Aorta (tissue), 5 donors: ENCODE results near the gene CRAMP1. TPM values are rescaled to one million over a fixed set of nuclear protein-coding genes. Genes with fewer than 3 reads are reported as not detected.
A peak's percentile ranks its signal among the peaks of the same experiment; 100 is the strongest.

ENCODE experiments used
- ATAC-seq: fragments of 200-7000 bp; cut with Tn5 transposase; one replicate; pipeline ENCODE4 v1.9.1; 2022; ENCODE audit warnings: moderate library complexity; ENCODE audit not compliant: low FRiP score
- DNase-seq, 2 donors: peaks; one replicate each; pipeline ENCODE4 v3.0.0-alpha.2; 2020
- H3K27ac ChIP-seq, 2 donors: one replicate each; pipeline ENCODE4 v1.5.1; 2013; ENCODE audit warnings: low read length in 2 of 2, mild to moderate bottlenecking in 2 of 2, moderate library complexity in 2 of 2, control low read depth in 1 of 2, inconsistent platforms in 1 of 2, low read depth in 1 of 2
- H3K27me3 ChIP-seq, 2 donors: one replicate each; pipeline ENCODE4 v1.6.1; 2013; ENCODE audit warnings: control low read depth in 1 of 2, low read length in 1 of 2, mild to moderate bottlenecking in 1 of 2, moderate library complexity in 1 of 2; ENCODE audit not compliant: insufficient read depth in 2 of 2, control insufficient read depth in 1 of 2
- H3K36me3 ChIP-seq, 2 donors: one replicate each; pipeline ENCODE4 v1.6.1; 2013; ENCODE audit warnings: control low read depth in 1 of 2, low read length in 1 of 2, mild to moderate bottlenecking in 1 of 2; ENCODE audit not compliant: insufficient read depth in 2 of 2, control insufficient read depth in 1 of 2
- H3K4me1 ChIP-seq, 2 donors: one replicate each; pipeline ENCODE4 v1.6.1; 2013; ENCODE audit warnings: low read length in 2 of 2, control low read depth in 1 of 2, mild to moderate bottlenecking in 1 of 2, moderate library complexity in 1 of 2; ENCODE audit not compliant: insufficient read depth in 2 of 2, control insufficient read depth in 1 of 2
- H3K4me3 ChIP-seq, 2 donors: one replicate each; pipeline ENCODE4 v1.5.1; 2013; ENCODE audit warnings: low read length in 2 of 2, control low read depth in 1 of 2, mild to moderate bottlenecking in 1 of 2
- H3K9me3 ChIP-seq: one replicate; pipeline ENCODE4 v1.6.1; 2013; ENCODE audit warnings: mild to moderate bottlenecking, low read length; ENCODE audit not compliant: control insufficient read depth
- WGBS, 2 donors: extraction: QIAGEN DNeasy Blood & Tissue Kit; methylation state at CpG; one replicate each; pipeline ENCODE4 v1.1.7; 2013; 5-methylcytosine and 5-hydroxymethylcytosine counted together
- intact Hi-C, 2 donors: fragments of 100-400 bp; cut with DNase I; formaldehyde crosslinking; loops; one replicate each; pipeline versions ENCODE4 v1.14.2 to v1.15.0; 2022
- polyA plus RNA-seq, 2 donors: library from polyadenylated mRNA; stranded (reverse); fragments of 200-250 nt; gene quantifications; one replicate each; pipeline ENCODE4 v1.2.3, GENCODE V29; 2013
- total RNA-seq, 2 donors: library from RNA; stranded (reverse); fragmentation: NEBNext Ultra II Directional; extraction: Animal tissue kit (Norgen Biotek cat#: 25700); gene quantifications; one replicate each; pipeline ENCODE4 v1.2.1, GENCODE V29; 2021
- donor health status: healthy with polysubstance abuse.
- donor health status: Bipolar disorder and iron deficiency.
- donor health status: DM: no; HTN: no; CAD: no.
- donor health status: DM: no; HTN: no; CAD: no.
- donor health status: DM: yes; HTN: yes; CAD: no.

The CRAMP1 gene
- total and polyA plus RNA-seq, 4 donors = 2.3 to 24.2 (median 14.4) TPM

DNA sequence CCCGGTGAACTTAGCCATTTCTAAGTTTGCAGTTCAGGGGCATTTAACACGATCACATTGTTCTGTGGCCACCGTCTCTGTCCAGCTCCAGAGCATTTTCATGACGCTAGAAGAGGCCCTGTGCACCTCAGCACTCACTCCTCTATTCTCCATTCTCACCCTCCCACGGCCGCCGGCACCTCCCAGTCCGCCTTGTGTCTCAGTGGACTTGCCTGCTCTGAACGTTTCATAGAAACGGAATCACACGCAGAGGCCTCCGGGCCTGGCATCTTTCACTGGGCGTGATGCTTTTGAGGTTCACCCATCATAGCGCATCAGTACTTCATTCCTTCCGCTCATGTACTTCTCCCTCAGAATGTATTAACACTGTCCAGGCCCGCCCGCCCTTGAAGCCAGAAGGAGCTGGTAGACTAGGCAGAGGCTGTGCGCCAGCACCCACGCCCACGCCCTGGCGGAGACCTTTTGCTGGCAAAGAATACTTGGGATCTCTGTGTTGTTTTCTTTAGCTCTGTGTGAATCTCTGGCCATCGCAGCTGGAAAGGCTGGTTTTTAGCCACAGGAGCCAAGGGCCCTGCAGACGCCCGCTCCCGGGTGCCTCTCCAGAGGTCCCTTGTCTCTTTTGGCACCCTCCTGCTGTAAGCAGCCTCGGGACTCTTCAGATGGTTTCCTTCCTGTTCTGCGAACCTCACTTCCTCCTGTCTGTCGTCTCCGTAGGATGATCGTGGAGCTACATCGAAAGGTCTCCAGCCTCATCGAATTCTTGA lies 42.5 kb downstream of the CRAMP1 start:
- 57 to 59% methylated on average over 32 of the region's 32 CpGs for WGBS, 2 donors
- intact Hi-C loops = no loop called here
- Histone ChIP-seq H3K27me3 (no peaks in the 10 kb centered on the region), H3K4me1 (no peaks in the 10 kb centered on the region), H3K27ac (no peak overlapping the region), H3K36me3 (peaks cover 0 to 11% of the 10 kb centered on the region in 2 donors), H3K4me3 (no peak overlapping the region), H3K9me3 (no peaks in the 10 kb centered on the region)
- ATAC-seq = no peak
- no peak for DNase-seq

DNA sequence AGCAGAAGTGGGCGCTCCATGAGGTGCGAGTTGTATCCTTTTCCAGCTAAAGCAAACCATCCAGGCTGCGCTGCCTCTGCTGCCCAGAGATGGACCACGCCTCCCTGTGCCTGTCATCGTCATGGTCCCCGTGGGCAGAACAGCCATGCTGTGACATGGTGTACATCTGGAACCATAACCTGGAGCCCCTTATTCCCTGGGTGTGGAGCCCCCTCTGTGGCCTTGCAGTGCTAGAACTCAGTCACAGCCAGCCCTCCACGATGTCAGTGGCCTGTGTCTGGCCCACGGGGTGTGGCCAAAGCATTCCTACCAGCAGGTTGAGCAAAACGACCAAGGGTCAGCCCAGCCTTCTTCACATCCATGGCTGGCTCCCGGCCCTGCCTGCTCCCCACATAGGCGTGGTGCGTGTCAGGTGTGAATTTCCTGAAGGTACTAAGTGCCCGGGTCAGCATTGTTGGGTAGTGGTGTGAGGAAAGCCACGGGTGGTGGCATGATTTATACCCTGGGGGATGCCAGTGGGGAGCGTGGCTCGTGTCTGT lies 43.2 kb downstream of the CRAMP1 start:
- DNase-seq (no peak), ATAC-seq (no peak)
- H3K27me3 ChIP-seq = no peaks in the 10 kb centered on the region
- intact Hi-C loops = no loop called here
- no peak overlapping the region for H3K27ac ChIP-seq
- H3K36me3 ChIP-seq = peaks cover 0 to 13% of the 10 kb centered on the region in 2 donors
- no peaks in the 10 kb centered on the region for H3K4me1 ChIP-seq
- H3K9me3 ChIP-seq = no peaks in the 10 kb centered on the region
- no peak overlapping the region for H3K4me3 ChIP-seq
- WGBS, 2 donors = 80 to 82% methylated on average over 16 of the region's 16 CpGs

DNA sequence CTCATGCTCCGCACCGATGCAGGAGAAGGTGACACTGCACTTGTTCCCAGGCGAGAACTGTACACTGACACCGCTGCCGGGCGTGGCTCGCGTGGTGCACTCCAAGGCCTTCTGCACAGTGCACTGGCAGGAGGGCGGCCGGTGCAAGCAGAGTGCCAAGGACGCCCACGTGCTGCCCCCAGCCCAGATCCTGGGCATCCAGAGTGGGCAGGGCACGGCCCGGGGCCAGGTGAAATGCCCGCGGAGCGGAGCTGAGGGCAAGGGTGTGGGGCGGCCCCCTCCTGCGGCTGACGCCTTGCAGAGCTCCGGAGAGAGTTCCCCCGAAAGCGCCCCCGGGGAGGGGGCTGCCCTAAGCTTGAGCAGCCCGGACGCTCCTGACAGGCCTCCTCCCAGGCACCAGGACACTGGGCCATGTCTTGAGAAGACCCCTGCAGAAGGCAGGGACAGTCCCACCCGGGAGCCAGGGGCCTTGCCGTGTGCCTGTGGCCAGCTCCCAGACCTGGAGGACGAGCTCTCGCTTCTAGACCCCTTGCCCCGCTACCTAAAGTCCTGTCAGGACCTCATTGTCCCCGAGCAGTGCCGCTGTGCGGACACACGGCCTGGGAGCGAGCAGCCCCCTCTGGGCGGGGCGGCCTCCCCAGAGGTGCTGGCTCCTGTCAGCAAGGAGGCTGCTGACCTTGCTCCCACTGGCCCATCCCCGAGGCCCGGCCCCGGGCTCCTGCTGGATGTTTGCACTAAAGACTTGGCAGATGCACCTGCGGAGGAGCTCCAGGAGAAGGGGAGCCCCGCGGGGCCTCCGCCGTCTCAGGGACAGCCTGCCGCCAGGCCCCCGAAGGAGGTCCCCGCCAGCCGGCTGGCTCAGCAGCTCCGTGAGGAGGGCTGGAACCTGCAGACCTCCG lies 44.0 kb downstream of the CRAMP1 start:
- intact Hi-C loops = no loop called here
- DNase-seq (no peak), ATAC-seq (peak; percentile 10)
- Histone ChIP-seq H3K9me3 (no peaks in the 10 kb centered on the region), H3K4me1 (no peaks in the 10 kb centered on the region), H3K27me3 (no peaks in the 10 kb centered on the region), H3K36me3 (peaks cover 0 to 13% of the 10 kb centered on the region in 2 donors), H3K27ac (no peak overlapping the region), H3K4me3 (no peak overlapping the region)
- WGBS, 2 donors = 94% methylated on average over 50 to 52 of the region's 52 CpGs

DNA sequence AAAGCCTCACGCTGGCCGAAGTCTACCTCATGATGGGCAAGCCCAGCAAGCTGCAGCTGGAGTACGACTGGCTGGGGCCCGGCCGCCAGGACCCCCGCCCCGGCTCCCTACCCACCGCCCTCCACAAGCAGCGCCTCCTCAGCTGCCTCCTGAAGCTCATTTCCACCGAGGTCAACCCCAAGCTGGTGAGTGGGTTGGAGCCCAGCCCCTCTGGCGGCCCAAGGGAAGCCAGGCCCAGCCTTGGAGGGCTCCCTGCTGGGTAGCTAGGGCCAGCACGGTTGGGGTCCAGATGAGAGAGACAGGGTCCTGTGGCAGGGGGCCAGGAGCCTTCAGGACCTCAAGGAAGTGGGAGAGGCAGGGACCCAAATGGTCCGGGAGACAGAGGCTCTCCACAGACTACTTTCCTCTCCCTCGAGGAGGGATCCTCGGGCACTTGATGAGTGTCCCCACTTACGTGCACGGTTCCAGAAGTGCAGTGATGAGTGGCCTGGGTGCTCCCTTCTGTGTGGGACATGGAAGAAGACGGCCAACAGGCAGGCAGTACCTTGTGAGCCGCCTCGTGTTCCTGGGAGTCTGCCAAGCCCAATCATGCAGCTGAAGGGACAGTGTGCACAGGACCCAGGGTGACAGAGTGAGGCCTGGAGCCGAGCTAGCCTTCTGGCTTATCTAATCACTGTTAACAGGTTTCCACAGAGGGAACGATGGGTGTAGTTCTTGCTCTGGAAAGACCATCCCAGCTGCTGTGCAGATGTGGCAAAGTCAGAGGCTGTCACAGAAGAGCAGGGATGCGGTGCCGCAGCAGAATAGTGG lies 44.9 kb downstream of the CRAMP1 start:
- Histone ChIP-seq H3K9me3 (no peaks in the 10 kb centered on the region), H3K4me1 (no peaks in the 10 kb centered on the region), H3K36me3 (peaks cover 0 to 13% of the 10 kb centered on the region in 2 donors), H3K27ac (no peak overlapping the region), H3K4me3 (no peak overlapping the region), H3K27me3 (no peaks in the 10 kb centered on the region)
- 85% methylated on average over 24 of the region's 24 CpGs for WGBS, 2 donors
- ATAC-seq (no peak), DNase-seq (no peak)
- intact Hi-C loops = no loop called here

GRCh38 chr16:1657841-1658240 lies 45.7 kb downstream of the CRAMP1 start:
- ATAC-seq = no peak
- H3K27ac ChIP-seq = no peak overlapping the region
- intact Hi-C loops = no loop called here
- H3K4me3 ChIP-seq = no peak overlapping the region
- no peak for DNase-seq
- no peaks in the 10 kb centered on the region for H3K4me1 ChIP-seq
- H3K36me3 ChIP-seq = peaks cover 2 to 13% of the 10 kb centered on the region in 2 donors
- WGBS, 2 donors = 91 to 94% methylated on average over 13 of the region's 13 CpGs
- no peaks in the 10 kb centered on the region for H3K9me3 ChIP-seq
- H3K27me3 ChIP-seq = no peaks in the 10 kb centered on the region

GRCh38 chr16:1659031-1659430 lies 46.9 kb downstream of the CRAMP1 start:
- WGBS, 2 donors = 89% methylated on average over 5 of the region's 5 CpGs
- intact Hi-C loops = no loop called here
- ATAC-seq (no peak), DNase-seq (no peak)
- no peaks in the 10 kb centered on the region for H3K4me1 ChIP-seq
- no peaks in the 10 kb centered on the region for H3K27me3 ChIP-seq
- peaks cover 2 to 11% of the 10 kb centered on the region in 2 donors for H3K36me3 ChIP-seq
- H3K27ac ChIP-seq = no peak overlapping the region
- H3K4me3 ChIP-seq = no peak overlapping the region
- H3K9me3 ChIP-seq = no peaks in the 10 kb centered on the region

DNA sequence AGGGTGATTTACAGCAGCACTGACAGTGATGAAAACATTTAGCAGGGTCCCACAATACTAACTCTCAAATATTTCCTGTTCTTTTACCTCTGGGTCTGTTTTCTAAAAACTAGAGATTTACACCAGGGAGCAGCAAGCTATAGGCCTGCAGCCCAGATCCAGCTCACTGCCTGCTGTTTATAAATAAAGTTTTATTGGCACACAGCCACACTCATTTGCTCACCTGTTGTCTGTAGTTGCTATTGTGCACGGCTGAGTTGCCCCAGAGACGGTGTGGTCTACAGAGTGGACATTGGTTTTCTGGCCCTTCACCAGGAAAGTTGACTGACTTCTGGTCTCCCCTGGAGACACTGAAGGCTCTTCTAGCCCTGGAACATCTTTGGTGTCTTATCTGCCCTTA lies 49.7 kb downstream of the CRAMP1 start:
- 86 to 91% methylated on average over 2 of the region's 2 CpGs for WGBS, 2 donors
- Histone ChIP-seq H3K27me3 (no peaks in the 10 kb centered on the region), H3K36me3 (peaks cover 2 to 6% of the 10 kb centered on the region in 2 donors), H3K27ac (no peak overlapping the region), H3K4me1 (no peaks in the 10 kb centered on the region), H3K9me3 (no peaks in the 10 kb centered on the region), H3K4me3 (no peak overlapping the region)
- intact Hi-C loops = no loop called here
- ATAC-seq = no peak
- DNase-seq = no peak

DNA sequence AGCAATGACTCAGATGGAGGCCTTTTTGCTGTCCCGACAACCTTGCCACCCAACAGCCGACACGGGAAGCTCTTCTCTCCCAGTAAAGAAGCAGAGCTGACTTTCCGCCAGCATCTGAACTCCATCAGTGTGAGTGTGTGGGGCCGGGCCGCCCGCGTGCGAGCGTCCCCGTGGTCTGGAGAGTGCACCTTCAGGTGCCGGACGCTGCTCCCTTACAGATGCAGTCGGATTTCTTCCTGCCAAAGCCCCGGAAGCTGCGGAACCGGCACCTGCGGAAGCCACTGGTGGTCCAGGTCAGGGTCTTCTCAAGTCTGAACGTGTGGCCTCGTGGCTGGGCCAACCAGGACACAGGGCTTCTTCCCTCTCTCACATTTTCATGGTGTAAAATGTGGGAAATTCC lies 50.4 kb downstream of the CRAMP1 start:
- no peaks in the 10 kb centered on the region for H3K27me3 ChIP-seq
- ATAC-seq (no peak), DNase-seq (no peak)
- H3K9me3 ChIP-seq = no peaks in the 10 kb centered on the region
- H3K36me3 ChIP-seq = peaks cover 4 to 5% of the 10 kb centered on the region in 2 donors
- no peaks in the 10 kb centered on the region for H3K4me1 ChIP-seq
- no peak overlapping the region for H3K27ac ChIP-seq
- WGBS, 2 donors = 93 to 95% methylated on average over 20 of the region's 20 CpGs
- no peak overlapping the region for H3K4me3 ChIP-seq
- intact Hi-C loops = no loop called here
